Fibroblast of upper back skin (primary cell): ENCODE data around the gene INTS11.
"Not testable (repeated sequence)": the region's sequence is repeated elsewhere in the genome, so short reads cannot be mapped to it uniquely, and the experiment has no call there.

ENCODE experiments used
- DNase-seq: peaks from one replicate; pipeline ENCODE4 v3.0.0-alpha.2; 2013

Gene INTS11

DNA sequence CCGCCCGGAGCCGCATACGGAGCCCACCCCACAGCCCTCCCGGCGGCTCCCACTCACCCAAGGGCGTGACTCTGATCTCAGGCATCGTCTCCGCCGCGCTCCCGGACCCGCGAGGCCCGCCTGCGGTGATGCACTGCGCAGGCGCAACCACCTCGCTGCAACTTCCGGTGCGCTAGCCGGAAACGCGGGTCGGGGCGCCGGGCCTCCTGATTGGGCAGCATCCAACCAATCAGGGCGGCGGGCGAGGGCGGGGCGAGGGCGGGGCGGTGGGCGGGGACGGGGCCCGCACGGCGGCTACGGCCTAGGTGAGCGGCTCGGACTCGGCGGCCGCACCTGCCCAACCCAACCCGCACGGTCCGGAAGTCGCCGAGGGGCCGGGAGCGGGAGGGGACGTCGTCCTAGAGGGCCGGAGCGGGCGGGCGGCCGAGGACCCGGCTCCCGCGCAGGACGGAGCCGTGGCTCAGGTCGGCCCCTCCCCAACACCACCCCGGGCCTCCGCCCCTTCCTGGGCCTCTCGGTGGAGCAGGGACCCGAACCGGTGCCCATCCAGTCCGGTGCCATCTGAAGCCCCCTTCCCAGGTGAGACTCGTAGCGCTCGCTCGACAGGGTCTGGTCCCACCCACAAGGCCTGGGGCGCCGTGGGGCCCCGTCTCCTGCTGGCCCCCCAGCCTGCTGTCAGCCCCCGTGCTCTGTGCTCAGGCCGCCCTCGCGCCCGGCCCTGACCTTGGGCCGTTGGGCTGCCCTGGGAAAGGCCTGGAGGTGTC lies at the start of gene INTS11, which contains the start of gene CPTP:
Gene INTS11, minus strand, starts transcription at position 137 of the 764 bp plus-strand sequence. Its CDS starts 52 bp downstream, at position 85.
Gene CPTP, plus strand, starts transcription at position 279 of the 764 bp plus-strand sequence. CDS start 2,109 bp downstream, outside the sequence.
- peak; percentile 90 for DNase-seq

DNA sequence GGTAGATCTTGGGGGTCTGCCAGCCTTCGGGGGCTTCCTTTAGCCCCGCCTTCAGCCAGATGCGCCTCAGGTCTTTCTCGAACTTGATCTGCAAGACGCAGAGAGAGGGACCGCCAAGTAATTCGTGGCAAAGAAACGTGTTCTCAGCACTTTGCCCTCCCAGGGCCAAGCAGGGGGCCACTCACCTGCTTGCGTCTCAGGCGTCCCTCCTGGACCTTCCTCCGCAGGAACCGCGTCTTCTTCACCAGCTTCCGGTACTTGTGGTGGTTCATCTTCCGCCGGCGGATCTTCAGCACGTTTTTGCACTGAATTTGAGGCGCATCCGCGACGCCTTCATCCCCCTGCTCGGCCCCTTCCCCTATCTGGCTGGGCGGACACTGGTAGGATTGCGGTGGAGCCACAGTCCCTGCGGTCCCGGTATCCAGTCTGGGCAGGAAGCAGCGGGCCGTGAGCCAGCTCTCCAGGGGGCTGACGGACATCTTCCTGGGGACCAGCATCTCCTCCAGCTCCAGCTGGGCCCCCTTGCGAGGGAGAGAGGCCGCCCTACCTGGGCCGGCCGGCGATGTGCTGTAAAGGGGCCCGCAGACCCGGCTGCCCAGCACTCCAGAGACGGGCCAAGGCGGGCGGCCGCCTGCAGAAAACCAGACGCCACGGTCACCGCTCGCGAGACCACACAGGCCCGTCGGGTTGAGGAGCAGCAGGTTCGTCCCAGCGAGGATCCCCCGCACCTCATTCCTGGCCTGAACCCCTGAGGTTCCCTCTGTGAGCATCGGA lies 49.5 kb upstream of the INTS11 start:
- no peak for DNase-seq

DNA sequence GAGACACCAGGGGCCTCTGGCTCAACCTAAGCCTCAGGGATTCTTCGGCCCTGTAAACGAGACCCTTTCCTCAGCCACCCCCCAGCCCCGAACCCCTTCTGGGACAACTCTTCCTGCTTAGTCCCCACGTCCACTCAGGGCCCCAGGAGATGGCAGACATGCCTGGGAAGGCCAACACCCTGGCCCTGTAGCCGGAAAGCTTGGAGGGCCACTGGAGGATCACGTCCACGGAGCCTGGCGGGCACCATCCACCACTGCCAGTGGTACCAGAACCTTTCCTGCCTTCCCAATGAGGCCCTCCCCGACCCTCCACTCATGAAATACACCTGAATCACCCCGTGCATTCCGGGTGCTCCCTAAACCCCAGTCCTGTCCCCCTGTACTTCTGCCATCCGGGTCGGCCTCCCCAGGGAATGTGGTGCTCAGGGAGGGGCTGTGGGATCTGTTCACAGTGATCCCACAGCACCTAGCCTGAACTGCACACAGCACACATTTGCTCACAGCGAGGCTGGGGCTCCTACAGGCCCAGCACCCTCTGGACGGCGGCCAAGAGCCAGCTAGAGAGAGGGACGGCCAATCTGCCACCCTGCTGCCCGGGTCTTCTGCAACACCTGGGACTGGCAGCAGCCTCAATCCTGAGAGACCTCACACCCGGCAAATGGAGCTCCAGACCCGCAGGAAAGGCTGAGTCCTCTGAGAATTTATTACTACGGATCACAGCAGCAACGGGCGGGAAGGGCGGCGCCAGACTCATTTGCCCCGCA lies 48.8 kb upstream of the INTS11 start:
- no peak for DNase-seq

DNA sequence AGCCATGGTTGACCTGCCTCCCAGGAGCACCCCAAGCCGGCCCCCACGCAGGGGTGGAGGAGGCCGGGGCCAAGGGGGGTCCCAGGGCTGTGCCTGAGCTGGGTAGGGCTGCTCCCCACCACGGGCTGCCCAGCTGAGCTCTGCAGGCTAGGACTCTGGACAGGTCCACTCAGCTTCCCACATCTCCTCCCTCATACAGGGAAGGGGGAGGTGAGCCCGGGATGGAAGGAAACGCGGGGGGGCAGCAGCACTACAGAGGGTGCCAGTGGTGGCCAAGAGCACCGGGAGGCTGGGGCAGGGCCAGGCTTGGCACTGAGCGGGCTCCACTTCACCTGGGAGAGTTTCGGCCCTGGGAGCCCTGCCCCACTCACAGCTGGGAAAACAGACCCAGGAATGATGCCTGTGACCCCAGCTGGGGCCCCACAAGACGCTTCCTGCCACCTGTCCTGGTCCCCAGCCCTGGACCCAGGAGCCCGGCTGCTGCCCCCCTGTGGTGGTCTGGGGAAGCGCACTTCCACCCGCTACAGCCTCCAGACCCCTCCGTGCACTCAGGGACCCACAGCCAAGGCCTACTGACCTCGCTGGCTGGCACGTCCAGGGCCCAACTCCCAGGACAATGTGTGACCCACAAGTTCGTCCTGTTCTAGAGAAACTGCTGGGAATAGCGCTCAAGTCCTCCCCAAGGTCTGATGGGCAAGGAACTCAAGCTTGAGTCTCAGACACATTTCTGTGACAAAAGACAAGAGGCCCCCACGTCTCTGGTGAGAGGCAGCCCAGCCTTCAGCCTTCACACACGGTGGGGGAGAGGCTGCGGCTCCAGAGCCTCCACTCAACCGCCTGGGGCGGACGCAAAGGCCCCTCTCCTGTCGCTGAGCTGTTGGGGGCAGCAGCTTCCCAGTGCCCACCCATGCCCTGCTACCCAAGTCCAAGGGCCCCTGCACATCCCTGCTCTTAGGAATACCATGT lies 47.6 kb upstream of the INTS11 start:
- DNase-seq, result no peak

DNA sequence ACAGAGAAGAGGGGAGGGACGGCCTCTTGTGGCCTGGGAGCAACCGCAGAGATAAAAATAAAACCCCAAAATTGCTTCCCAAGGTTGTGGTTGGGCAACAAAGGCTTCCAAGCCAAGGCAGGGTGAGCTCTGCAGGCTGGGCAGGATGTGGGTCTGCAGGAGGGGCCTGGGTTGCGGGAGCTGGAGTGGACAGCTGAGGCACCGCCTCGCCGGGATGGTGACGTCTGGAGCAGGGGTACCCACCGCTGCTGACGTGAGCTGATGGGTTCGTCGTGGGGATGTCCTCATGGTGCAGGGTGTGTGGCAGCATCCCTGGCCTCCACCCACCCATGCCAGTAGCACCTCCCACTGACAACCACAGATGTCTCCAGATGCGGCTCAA lies 46.9 kb upstream of the INTS11 start:
- DNase-seq, result no peak

DNA sequence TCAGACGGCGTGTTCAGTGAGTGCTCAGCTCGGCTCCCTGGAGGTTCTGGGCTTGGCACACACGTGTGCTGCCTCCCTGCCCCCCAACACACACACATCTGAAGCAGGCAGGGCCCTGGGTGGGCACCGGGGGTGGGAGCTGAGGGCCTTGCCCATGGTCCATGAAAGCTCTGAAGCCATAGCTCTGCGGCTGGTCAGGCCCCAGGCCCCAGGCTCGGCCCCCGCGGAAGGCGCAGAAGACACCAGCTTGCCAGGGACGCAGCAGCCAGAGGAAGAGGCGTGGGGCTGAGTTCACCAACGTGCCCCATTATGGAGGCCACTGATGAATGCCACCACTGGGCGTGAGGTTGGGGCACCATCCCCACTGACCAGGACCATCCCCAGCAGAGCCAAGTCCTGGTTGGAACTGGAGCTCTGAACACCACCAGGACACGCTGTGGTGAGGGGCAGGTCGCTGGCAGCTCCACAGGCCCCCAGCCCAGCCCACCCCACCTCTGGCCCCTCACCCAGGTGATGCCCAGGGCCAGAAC lies 46.4 kb upstream of the INTS11 start:
- DNase-seq, result no peak

DNA sequence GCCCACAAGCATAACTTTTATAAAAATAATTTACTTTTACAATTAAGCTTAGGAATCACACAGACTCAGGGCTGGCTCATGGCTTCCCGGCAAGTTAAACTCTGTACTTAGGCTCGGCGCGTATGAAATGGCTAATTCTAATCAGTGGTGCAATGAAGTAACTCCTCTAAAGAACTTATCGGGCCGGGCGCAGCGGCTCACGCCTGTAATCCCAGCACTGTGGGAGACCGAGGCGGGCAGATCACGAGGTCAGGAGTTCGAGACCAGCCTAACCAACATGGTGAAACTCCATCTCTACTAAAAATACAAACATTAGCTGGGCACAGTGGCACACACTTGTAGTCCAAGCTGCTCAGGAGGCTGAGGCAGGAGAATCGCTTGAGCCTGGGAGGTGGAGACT lies 45.6 kb upstream of the INTS11 start:
- DNase-seq, result not testable (repeated sequence)

DNA sequence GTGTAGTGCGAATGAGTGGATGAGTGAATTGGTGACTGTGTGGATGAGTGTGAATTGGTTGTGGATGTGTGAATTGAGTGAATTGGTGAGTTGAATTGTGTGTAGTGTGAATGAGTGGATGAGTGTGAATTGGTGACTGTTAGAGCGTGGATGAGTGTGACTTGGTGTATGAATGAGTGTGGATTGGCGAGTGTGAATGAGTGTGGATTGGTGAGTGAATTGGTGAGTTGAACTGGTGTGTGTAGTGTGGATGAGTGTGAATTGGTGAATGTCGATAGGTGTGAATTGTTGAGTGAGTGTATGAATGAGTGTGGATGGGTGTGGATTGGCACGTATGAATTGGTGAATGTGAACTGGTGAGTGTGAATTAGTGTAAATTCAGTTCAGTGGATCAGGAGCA lies 42.9 kb upstream of the INTS11 start:
- DNase-seq, result no peak

DNA sequence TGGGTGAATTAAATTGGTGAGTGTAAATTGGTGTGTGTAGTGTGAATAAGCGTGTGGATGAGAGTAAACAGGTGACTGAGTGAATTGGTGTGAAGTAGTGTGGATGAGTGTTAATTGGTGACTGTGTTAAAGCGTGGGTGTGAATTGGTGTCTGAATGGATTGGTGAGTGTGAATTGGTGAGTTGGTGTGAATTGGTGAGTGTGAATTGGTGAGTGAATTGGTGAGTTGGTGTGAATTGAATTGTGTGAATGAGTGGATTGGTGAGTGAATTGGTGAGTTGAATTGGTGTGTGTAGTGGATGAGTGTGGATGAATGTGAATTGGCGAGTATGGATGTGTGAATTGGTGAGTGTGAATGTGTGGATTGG lies 42.2 kb upstream of the INTS11 start:
- no peak for DNase-seq

DNA sequence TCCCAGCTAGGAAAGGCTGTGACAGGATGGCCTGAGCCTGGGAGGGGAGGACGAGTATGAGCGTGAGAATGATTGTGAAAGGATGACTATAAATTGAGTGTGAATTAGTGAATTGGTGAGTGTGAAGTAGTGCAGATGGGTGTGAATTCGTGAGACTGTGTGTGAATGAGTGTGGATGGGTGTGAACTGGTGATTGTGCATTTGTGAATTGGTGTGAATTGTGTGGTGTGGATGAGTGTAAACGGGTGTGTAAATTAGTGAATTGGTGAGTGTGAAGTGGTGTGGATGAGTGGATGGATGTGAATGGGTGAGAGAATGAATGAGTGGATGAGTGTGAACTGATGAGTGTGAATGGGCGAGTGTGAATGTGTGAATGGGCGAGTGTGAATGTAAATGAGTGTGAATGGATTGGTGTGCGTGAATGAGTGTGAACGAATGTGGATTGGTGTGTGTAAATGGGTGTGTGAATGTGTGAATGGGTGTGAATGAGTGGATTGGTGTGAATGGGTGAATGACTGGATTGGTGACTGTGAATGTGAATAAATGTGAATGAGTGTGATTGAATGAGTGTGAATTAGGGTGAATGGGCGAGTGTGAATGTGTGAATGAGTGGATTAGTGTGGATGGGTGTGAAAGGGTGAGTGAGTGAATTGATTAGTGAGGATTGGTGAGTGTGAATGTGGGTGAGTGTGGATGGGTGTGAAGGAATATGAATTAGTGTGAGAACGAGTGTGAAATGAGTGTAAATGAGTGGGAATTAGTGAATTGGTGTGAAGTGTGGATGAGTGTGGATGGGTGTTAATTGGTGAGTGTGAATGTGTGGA lies 41.6 kb upstream of the INTS11 start:
- DNase-seq, result no peak

DNA sequence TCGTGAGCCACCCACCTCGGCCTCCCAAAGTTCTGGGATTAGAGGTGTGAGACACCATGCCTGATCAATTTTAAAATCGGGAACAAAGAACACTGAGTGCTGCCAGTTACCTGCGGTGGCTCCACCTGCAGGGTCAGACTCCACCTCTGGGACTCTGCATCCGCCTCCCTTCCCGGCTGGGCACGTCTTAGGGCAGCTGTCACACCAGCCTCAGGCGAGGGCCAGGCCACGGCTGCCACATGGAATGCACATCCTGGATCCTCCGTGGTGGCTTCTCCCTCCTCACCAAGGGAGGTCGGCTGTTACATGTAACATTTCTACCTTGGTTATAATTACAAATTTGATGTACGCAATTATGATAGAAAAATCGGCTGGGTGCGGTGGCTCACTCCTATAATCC lies 39.8 kb upstream of the INTS11 start:
- DNase-seq, result no peak

DNA sequence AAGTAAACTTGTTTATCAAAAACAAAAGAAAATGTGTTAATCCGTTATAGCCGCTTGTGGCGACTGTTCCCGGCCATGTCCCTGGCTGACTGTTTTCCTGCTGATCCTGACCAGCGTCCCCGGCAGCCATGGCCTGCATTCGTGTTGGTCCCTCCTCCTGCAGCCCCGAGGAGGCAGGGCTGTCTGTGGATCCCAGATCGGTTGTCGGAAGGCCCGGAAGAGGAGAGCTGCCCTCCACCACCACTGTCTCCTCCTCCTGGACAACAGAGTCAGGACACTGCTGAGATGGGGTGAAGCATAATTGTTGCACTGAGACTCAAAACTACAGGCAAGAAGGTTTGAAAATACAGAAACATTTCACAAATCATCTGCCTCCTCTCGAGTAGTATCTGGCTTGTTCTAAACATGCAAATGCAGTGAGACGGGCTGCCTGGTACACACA lies 37.5 kb upstream of the INTS11 start:
- DNase-seq, result peak; percentile 87

DNA sequence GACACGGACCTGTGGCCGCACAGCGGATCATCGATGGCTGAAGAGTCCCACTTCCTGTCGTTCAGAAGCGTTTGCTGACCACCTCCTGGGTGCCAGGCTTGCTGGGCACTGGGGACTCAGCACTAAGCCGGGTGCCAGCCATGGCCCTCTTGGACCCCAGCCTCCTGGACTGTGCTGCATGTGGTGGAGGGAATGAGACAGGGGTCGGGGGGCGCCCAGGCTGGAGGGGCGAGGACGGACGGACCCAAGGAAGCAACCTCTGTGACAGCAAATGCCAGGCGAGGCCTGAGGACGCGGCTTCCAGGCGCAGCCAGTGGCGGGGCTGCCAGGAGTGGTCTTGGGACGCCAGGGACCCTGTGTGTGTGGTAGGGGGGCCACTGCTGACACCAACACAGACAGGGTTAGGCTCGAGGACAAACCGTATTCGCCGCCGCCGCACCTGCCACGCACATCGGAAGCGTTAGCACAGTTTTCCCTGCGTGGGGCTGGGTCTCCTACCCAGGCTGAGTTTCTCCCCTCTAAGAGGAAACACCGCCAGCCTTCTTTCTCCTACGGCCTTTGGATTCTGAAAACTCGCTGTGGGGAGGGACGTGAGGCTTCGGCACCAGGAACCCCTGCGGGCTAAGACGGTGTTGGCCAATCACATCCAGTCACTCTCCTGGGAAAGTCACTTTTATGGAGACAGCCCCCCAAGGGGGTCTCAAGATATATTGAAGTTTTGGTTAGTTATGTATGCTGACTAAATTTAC lies 36.9 kb upstream of the INTS11 start:
- no peak for DNase-seq

DNA sequence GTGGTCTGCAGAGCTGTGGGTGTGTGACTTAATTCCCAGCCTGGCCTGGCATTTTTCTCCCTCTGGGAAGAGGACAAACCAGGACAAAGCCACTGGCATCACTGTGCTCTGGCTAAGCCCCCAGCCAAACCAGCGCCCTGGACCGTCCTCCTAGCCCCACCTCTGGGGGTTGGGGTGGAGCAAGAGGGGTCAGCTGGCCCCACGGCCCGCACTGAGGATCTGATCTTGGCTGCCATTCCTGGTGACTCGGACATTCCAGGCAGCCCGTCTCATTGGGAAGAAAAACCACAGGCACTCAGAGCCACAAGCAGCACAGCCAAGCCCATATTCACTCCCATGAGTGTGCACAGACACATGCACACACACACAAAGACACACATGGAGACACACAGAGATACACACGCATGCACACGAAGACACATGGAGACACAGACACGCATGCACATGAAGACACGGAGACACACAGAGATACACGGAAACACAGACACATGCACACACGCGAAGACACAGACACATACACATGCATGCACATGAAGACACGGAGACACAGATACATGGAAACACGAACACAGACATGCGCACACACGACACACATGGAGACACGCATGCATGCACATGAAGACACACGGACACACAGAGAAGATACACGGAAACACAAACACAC lies 36.2 kb upstream of the INTS11 start:
- DNase-seq, result peak; percentile 96

DNA sequence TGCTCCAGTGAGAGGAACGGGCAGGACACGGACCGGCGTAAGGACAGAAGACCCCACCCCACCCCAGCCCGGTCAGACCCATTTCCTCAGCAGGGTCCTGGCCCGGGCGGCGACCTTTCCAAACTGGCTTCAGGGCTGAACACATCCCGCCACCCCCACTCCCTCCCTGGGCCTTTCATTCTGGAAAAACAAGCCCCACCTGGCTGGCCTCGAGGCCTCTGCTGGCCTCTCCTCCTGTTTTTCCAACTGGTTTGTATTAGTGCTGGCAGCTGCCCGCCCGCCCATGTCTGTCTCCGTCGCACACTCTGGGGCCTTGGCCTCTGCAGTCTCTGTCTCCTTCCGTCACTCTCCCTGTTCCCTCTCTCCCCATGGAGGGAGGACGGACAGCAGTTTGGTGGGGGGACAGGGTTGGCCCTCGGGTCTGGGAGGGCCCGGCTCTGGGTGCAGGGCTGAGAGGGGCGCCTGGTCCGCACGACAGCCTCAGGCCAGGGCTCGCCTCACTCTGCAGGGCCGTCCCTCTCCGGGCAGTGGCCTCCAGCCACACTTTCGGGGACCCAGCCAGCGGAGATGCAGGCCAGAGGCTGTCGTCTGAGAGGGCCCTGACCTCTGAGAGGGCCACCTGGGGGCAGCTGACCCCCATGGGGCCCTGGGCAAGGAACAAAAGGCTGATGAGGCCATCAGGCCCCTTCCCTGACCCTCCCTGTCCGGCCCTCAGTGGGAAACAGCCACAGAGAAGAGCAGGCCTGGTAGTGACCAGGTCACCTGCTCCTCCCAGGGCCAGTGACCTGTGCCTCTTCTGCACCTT lies 35.4 kb upstream of the INTS11 start:
- peak; percentile 88 for DNase-seq

DNA sequence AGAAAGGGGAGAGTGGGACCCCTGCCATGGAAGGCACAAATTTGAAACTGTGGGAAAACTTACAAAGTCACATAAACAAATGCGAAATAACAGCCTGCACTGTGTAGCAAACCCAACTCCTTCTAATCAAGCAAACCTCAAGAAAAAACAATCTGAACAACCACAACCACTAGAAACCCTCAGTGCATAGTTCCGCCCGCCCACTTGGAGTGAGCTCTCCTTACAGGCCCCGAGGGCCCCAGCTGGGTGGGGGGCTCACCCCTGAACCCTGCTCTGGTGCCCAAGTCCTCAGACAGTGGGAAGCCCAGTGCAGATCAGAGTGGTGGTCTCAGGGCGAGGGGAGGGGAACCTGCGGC lies 34.8 kb upstream of the INTS11 start:
- peak; percentile 78 for DNase-seq

DNA sequence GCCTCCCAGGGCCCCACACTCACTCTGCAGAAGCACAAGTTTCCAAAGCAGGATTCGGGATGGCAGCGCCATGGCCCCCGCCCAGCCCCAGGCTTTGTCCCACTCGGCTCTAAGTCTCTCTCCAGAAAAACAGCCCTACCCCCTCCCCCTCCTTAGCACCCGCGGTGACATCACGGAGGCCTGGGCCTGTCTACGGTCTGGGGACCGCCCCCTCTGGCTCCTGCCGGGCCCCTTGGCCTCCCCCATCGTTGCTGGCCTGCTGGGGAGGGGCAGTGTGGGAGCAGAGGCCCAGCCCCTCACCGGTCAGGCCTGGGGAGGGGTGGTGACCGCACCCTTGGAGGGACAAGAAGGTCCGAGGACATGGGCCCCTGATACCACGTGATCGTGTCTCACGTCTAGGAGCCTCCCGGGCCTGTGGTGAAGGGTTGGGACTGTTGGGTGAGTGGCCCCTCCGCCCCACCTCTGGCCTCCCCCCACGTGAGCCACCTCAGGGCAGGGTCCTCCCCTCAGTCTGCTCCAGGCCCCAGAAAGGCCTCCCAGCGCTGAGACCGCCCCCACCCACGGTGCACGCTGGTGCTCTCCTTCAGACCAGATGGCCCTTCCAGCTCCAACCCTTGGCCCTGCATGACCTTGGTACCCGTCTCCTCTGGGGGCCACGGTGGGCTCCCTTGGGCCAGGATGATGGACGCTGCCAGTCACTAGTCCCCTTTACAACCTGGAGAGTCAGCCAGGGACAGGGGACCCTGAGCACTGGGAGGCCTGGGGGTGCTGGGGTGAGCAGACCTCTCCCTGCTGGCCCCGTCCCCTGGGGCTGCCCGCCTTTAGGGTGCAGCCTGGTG lies 34.2 kb upstream of the INTS11 start, which contains the start of gene MXRA8:
Gene MXRA8, minus strand, starts transcription at position 123 of the 839 bp plus-strand sequence. Its CDS starts 51 bp downstream, at position 72.
- DNase-seq, result peak; percentile 93
